ENCODE results near the gene PRKX.
"Not testable (repeated sequence)": the region's sequence is repeated elsewhere in the genome, so short reads cannot be mapped to it uniquely, and the experiment has no call there.

Gene PRKX

GRCh38 chrX:3577551-3577950 lies 135.9 kb downstream of the PRKX start:
- DNase-seq (ENCODE audit: low spot score): no peak

- no peak for DNase-seq (ENCODE audit: low spot score)
These were observed 136.5 kb downstream of the PRKX start for GRCh38 chrX:3576886-3577501.

- no peak for DNase-seq (ENCODE audit: low spot score)
These were observed 145.8 kb downstream of the PRKX start for GRCh38 chrX:3567686-3568085.

- DNase-seq (ENCODE audit: low spot score): no peak
These were observed 150.0 kb downstream of the PRKX start for GRCh38 chrX:3563451-3563850.

- DNase-seq (ENCODE audit: low spot score): not testable (repeated sequence)
These were observed 153.4 kb downstream of the PRKX start for GRCh38 chrX:3560010-3560409.
